ENCODE results near the gene PHF14. TPM values are rescaled to one million over a fixed set of nuclear protein-coding genes. Genes with fewer than 3 reads are reported as not detected.

Gene PHF14
- total RNA-seq, 1 experiment from 2014 or later, result 35.4 TPM

DNA sequence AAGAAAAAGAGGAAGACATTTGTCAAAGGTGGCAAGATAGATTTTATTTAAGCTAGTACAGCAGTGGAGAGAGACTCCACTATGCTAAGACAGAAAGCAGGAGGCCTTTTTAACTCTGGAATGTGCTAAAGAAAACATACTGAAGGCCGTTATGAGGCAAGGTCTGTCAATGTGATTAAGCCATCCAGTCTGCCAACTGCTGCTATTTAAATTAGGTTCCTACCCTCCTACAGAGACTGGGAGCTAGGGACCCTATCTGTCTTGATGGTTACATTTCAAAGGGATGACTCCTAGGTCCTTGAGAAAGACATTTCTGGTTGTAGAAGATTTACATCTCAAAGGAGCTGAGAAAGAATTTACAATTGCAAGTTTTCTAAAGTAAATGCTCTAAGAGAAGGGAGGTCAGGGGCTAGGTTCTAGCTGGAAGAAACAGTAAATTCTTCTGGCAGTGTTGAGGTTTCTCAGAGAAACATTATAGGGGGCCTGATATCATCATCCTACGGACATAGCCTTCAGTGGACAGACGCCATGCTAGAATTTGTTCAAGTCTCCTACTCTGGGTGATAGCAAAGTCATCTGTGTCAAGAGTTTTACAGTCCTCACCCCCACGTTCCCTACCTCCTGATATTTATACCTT is 211.6 kb downstream of the PHF14 start:
- BruUV-seq (replicated peaks), result no TSS peak
- intact Hi-C loops (cut with micrococcal nuclease), result no loop called here
- no peak for ATAC-seq
- Histone ChIP-seq H3K27me3 (ENCODE audit: low read length) (no peaks in the 10 kb centered on the region), H2AFZ (ENCODE audit: low read length) (no peak overlapping the region), H3K4me1 (ENCODE audit: insufficient read depth, low read length) (no peaks in the 10 kb centered on the region), H3K4me3 (ENCODE audit: low read length) (no peak overlapping the region), H3K9me3 (ENCODE audit: low read length) (no peaks in the 10 kb centered on the region), H3K9me2 (replicated peaks; ENCODE audit: low read length) (no peaks in the 10 kb centered on the region), H3K36me3 (ENCODE audit: low read depth, low read length) (no peaks in the 10 kb centered on the region), H4K20me1 (ENCODE audit: low read length) (no peaks in the 10 kb centered on the region), H3F3A (ENCODE audit: low read length, unreplicated experiment) (no peaks in the 10 kb centered on the region), H3K79me2 (ENCODE audit: low read length) (no peaks in the 10 kb centered on the region), H3K9ac (ENCODE audit: low read length) (no peak overlapping the region), H3K4me2 (ENCODE audit: low read length) (no peak overlapping the region), H3K27ac (ENCODE audit: low read length) (no peak overlapping the region)
- POLR2A ChIA-PET (ENCODE audit: unreplicated experiment), result no interaction called here
- DNase-seq, result no peak
- CTCF ChIA-PET, result no interaction called here
- TF ChIP-seq EZH2phosphoT487 (IDR thresholded peaks at IDR 0.05; ENCODE audit: borderline replicate concordance, low read length) (no peak), EZH2 (IDR thresholded peaks at IDR 0.05; ENCODE audit: low read length, unreplicated experiment) (no peak)
- TF ChIP-seq, protein P1, sequence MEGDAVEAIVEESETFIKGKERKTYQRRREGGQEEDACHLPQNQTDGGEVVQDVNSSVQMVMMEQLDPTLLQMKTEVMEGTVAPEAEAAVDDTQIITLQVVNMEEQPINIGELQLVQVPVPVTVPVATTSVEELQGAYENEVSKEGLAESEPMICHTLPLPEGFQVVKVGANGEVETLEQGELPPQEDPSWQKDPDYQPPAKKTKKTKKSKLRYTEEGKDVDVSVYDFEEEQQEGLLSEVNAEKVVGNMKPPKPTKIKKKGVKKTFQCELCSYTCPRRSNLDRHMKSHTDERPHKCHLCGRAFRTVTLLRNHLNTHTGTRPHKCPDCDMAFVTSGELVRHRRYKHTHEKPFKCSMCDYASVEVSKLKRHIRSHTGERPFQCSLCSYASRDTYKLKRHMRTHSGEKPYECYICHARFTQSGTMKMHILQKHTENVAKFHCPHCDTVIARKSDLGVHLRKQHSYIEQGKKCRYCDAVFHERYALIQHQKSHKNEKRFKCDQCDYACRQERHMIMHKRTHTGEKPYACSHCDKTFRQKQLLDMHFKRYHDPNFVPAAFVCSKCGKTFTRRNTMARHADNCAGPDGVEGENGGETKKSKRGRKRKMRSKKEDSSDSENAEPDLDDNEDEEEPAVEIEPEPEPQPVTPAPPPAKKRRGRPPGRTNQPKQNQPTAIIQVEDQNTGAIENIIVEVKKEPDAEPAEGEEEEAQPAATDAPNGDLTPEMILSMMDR (conservative IDR thresholded peaks at IDR 0.05; ENCODE audit: low read depth, low read length), result no peak

DNA sequence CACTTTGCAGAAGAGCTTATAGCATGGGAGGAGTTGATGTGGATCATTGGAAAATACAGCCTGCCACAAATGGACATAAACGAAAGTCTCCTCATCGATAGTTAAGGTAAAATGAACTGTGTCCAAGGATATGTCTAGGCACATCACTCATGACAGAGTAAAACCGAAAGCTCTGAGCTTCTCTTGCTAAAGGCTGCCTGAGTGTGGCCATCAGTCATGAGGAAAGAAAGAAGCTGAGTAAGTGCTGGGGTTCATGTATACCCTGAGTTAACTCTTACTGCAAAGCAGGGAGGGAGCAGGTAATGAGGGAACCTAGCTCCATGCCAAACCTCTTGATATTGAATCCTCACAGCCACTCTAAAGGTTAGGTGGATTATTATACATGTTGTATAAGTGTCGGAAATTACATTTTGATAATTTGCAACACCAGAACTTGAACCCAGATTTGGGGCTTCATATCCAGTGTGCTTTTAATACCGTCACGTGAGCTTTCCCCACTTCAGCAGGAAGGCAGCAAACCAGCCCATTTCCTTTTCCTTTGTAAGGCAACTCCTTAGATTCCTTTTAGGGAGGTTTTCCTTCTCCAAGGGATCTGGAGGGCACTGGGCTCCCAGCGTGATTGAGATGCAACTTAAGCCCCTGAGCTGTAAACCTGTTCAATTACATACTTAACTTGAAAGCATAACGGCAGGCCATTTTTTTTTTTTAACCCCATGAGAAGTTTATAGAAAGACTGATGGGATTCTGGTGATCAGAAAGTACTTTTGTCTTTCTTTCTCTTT is 215.0 kb downstream of the PHF14 start:
- Histone ChIP-seq H4K20me1 (ENCODE audit: low read length) (no peaks in the 10 kb centered on the region), H3K79me2 (ENCODE audit: low read length) (no peaks in the 10 kb centered on the region), H3K4me2 (ENCODE audit: low read length) (no peak overlapping the region), H3K9me2 (replicated peaks; ENCODE audit: low read length) (no peaks in the 10 kb centered on the region), H3K9ac (ENCODE audit: low read length) (no peak overlapping the region), H2AFZ (ENCODE audit: low read length) (no peak overlapping the region), H3K4me1 (ENCODE audit: insufficient read depth, low read length) (peaks cover 8% of the 10 kb centered on the region), H3K27me3 (ENCODE audit: low read length) (no peaks in the 10 kb centered on the region), H3K27ac (ENCODE audit: low read length) (no peak overlapping the region), H3K4me3 (ENCODE audit: low read length) (no peak overlapping the region), H3K36me3 (ENCODE audit: low read depth, low read length) (no peaks in the 10 kb centered on the region), H3F3A (ENCODE audit: low read length, unreplicated experiment) (no peaks in the 10 kb centered on the region), H3K9me3 (ENCODE audit: low read length) (no peaks in the 10 kb centered on the region)
- DNase-seq, result no peak
- no TSS peak for BruUV-seq (replicated peaks)
- TF ChIP-seq, protein P1 (conservative IDR thresholded peaks at IDR 0.05; ENCODE audit: low read depth, low read length), result no peak
- TF ChIP-seq EZH2 (IDR thresholded peaks at IDR 0.05; ENCODE audit: low read length, unreplicated experiment), result no peak
- intact Hi-C loops (cut with micrococcal nuclease), result no loop called here
- ChIA-PET CTCF (interaction anchor here (0.6 kb wide), 1 partner anchor 1083 kb away, joined by 3 read pairs; no protein-coding TSS in a partner anchor), POLR2A (ENCODE audit: unreplicated experiment) (no interaction called here)
- ATAC-seq, result no peak

DNA sequence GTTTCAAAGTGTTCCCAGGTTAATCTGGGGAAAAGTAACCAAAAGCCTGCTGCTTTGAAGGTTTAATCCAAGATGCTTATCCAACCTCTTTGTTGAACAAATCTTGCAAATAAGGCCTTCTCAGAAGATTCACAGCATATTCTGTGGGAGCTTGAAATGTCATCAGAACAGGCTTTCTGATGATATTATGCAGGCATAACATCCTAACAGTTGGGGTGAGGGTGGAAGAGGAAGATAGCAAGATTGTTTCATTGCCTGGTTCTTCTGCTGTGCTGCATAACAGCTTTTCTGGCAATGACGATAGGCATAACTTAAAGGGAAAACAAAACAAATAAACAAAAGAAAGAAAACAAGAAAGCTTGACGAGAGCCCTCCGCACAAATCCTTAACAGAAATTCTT is 217.4 kb downstream of the PHF14 start:
- Histone ChIP-seq H3K9me3 (ENCODE audit: low read length) (no peaks in the 10 kb centered on the region), H3K27ac (ENCODE audit: low read length) (no peak overlapping the region), H2AFZ (ENCODE audit: low read length) (no peak overlapping the region), H3K27me3 (ENCODE audit: low read length) (no peaks in the 10 kb centered on the region), H3K4me1 (ENCODE audit: insufficient read depth, low read length) (peaks cover 10% of the 10 kb centered on the region), H3K4me2 (ENCODE audit: low read length) (no peak overlapping the region), H3K9ac (ENCODE audit: low read length) (no peak overlapping the region), H3K9me2 (replicated peaks; ENCODE audit: low read length) (no peaks in the 10 kb centered on the region), H3F3A (ENCODE audit: low read length, unreplicated experiment) (no peaks in the 10 kb centered on the region), H3K4me3 (ENCODE audit: low read length) (no peak overlapping the region), H3K36me3 (ENCODE audit: low read depth, low read length) (no peaks in the 10 kb centered on the region), H3K79me2 (ENCODE audit: low read length) (no peaks in the 10 kb centered on the region), H4K20me1 (ENCODE audit: low read length) (no peaks in the 10 kb centered on the region)
- no TSS peak for BruUV-seq (replicated peaks)
- POLR2A ChIA-PET (ENCODE audit: unreplicated experiment), result no interaction called here
- CTCF ChIA-PET, result no interaction called here
- intact Hi-C loops (cut with micrococcal nuclease), result no loop called here
- no peak for TF ChIP-seq EZH2phosphoT487 (IDR thresholded peaks at IDR 0.05; ENCODE audit: borderline replicate concordance, low read length)
- TF ChIP-seq EZH2 (IDR thresholded peaks at IDR 0.05; ENCODE audit: low read length, unreplicated experiment), result no peak
- TF ChIP-seq, protein P1 (conservative IDR thresholded peaks at IDR 0.05; ENCODE audit: low read depth, low read length), result no peak
- no peak for ATAC-seq
- no peak for DNase-seq

All from PC-3 (cell line).